NCI-H2107 treated with DMSO at 0.1 percent for 48 hours (cell line): ENCODE measurements around the gene ACSM2B.
A peak's percentile ranks its signal among the peaks of the same experiment; 100 is the strongest.
"Not testable (repeated sequence)": the region's sequence is repeated elsewhere in the genome, so short reads cannot be mapped to it uniquely, and the experiment has no call there.

ENCODE experiments used
- DNase-seq: peaks from one replicate; lab custom pipeline; 2025; ENCODE audit not compliant: unreplicated experiment; lab: John Stamatoyannopoulos, UW

Gene ACSM2B

GRCh38 chr16:20595694-20596093 is 19.5 kb upstream of the ACSM2B start:
- not testable (repeated sequence) for DNase-seq

DNA sequence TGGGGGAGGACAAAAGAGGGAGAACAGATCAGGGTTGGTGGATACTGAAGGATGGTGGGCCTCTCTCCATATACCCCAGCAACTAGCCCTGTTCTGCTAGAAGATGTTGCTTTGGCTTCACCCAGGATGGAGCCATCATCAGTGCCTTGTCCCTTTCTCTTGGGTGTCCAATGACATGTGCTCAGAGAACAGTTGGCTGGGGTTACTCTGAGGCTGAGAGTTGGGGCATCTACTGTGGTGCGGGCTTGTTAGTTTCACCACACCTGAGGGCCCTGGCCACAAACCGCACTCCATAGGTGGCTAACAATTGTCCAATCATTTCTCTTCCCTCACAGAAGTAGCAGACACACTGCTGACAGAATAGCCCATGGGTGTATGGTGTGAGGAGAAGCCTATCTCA is 18.9 kb upstream of the ACSM2B start:
- not testable (repeated sequence) for DNase-seq

DNA sequence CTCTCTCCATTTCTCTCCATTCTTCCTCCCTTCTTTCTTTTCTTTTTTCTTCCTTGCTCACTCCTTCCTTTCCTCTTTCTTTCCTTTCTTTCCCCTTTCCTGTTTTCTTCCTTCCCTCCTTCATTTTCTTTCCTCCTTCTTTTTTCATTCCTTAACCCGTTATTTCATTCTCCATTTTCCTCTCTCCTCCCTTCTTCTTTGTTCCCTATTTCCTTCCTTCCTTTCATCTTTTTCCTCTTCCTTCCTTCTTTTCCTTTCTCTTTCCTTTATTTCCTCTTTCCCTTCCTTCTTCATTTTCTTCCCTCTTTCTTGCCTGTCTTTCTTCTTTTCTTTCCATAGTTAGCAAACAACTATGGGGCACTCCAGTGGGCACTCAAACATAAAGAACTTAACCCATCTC is 16.6 kb upstream of the ACSM2B start:
- not testable (repeated sequence) for DNase-seq

GRCh38 chr16:20589486-20589885 is 13.3 kb upstream of the ACSM2B start:
- not testable (repeated sequence) for DNase-seq

GRCh38 chr16:20587645-20588074 is 11.5 kb upstream of the ACSM2B start:
- not testable (repeated sequence) for DNase-seq

DNA sequence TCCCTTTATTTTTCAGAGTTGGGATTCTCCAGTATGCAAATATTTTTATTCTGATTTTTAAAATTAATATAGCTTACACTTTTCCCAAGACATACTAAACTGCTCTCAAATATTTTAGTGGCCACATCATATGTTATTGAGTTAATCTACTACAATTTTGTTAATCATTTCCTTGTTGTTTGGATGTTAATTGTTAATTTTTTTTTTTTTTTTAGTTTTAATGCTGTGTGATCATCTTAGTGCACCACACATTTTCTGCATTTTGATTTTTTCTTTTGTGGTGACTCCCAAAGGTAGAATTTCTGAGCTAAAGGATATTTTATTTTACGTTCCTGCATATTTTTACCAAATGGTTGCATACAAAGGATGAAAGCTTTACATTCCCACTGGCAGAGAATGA is 10.5 kb upstream of the ACSM2B start:
- not testable (repeated sequence) for DNase-seq

- not testable (repeated sequence) for DNase-seq
Measured at GRCh38 chr16:20586112-20586511, 9.9 kb upstream of the ACSM2B start.

GRCh38 chr16:20580487-20581259 is 4.5 kb upstream of the ACSM2B start:
- not testable (repeated sequence) for DNase-seq

DNA sequence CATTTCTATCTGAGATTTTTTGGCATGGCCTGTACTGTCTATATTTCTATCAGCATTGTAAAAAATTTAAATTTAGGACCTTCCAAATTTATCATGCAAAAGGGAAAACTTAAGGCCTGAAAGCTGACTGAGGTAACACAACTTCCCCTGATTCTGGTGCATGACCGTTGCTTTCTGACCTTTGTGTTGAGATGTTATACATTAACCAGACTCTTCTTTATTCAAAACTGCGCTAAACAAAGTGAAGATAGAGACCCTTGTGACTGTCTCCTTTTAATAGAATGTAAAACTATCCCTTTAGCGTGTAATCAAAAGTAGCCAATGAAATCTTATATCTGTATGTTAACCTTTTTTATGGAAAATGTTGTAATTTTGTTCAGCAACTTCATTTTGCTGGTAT is 1.9 kb upstream of the ACSM2B start:
- DNase-seq: not testable (repeated sequence)

GRCh38 chr16:20569117-20569651 is 7.0 kb downstream of the ACSM2B start:
- not testable (repeated sequence) for DNase-seq

DNA sequence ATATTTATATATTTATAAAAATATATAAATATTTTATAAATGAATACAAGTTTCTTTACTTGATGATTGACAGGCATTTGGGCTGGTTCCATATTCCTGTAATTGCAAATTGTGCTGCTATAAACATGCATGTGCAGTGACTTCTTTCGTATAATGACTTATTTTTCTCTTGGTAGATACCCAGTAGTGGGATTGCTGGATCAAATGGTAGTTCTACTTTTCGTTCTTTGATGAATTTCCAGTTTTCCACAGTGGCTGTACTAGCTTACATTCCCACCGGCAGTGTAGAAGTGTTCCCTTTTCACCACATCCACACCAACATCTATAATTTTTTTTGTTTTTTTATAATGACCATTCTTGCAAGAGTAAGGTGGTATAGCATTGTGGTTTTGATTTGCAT is 7.8 kb downstream of the ACSM2B start:
- DNase-seq: no peak

- no peak for DNase-seq
Measured at GRCh38 chr16:20566864-20567263, 9.3 kb downstream of the ACSM2B start.

GRCh38 chr16:20565334-20565733 is 10.8 kb downstream of the ACSM2B start:
- not testable (repeated sequence) for DNase-seq

- DNase-seq: not testable (repeated sequence)
Measured at GRCh38 chr16:20564218-20564617, 11.9 kb downstream of the ACSM2B start.

GRCh38 chr16:20555628-20556027 is 20.5 kb downstream of the ACSM2B start:
- not testable (repeated sequence) for DNase-seq

GRCh38 chr16:20554689-20555088 is 21.5 kb downstream of the ACSM2B start:
- DNase-seq: not testable (repeated sequence)

GRCh38 chr16:20553493-20553892 is 22.7 kb downstream of the ACSM2B start:
- DNase-seq: peak; percentile 1

GRCh38 chr16:20546951-20547350 is 29.2 kb downstream of the ACSM2B start:
- not testable (repeated sequence) for DNase-seq

GRCh38 chr16:20546278-20546853 is 29.8 kb downstream of the ACSM2B start:
- not testable (repeated sequence) for DNase-seq

GRCh38 chr16:20540603-20541316 is 35.4 kb downstream of the ACSM2B start:
- not testable (repeated sequence) for DNase-seq

DNA sequence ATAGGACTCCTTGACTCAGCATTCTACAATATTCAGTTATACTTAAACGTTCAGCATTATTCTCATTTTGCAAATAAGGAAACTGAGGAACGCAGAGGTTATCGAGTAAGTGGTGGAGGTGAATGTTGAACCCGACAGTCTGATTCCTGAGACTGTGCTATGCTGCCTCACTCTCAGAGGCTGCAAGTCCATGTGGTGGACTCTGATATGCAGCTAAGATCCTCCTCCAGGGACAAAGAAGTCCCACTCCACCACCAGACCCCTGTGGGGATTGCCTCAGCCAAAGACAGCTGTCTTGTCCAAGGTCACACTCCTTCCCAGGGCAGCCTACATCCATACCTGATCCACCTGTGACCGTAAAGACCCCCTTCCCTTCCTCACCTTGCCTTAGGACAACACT is 37.5 kb downstream of the ACSM2B start:
- no peak for DNase-seq
